HG03575 (cell line): ENCODE results near the gene SDS.

Experiments
- ATAC-seq: cut with Tn5 transposase; IDR thresholded peaks from one replicate; pipeline ENCODE4 v1.9.1; 2021; ENCODE audit not compliant: unreplicated experiment, insufficient number of reproducible peaks, low FRiP score; ENCODE audit errors: extremely low read depth

The SDS gene

GRCh38 chr12:113387631-113388030 lies 16.1 kb downstream of the SDS start:
- ATAC-seq: no peak

- no peak for ATAC-seq
Measured at GRCh38 chr12:113386866-113387566, 16.7 kb downstream of the SDS start.

DNA sequence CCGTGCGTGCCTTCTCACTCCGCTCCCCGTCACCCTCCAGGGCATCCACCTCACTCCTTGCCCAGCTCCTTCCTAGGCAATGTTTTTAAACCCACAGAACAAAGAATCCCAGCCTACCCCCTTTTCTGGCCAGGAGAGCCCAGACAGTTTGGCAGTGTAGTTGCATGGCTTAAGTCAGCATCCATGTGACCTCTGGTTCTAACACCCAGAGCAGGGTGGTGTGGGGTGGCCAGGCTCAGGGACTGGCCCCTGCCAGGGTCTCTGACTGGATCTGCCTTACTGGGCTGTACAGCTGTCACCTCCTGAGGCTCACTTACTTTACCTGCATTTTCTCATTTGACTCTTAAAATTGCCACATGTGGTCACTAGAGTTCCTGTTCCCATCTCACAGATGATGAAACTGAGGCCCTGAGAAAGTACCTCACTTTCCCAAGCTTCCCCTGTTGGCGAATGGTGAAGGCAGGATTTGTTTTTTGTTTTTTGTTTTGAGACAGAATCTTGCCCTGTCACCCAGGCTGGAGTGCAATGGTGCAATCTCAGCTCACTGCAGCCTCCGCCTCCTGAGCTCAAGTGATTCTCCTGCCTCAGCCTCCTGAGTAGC lies 18.3 kb downstream of the SDS start:
- ATAC-seq: no peak

DNA sequence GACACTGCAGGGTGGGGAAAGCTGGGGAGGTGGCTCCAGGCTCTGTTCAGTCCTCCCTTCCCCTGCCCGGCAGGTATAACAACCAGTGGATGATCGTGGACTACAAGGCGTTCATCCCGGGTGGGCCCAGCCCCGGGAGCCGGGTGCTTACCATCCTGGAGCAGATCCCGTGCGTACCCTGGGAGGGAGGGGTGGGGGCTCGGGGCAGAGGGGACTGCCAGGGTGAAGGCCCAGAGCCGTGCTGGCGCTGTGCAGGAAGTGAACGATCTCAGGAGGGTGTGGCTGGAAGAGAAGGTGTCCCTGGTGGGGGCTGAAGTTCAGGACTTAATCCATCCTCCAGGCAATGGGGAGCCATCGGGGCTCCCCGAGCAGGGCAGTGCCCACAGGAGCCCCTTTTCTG lies 18.9 kb downstream of the SDS start:
- no peak for ATAC-seq

DNA sequence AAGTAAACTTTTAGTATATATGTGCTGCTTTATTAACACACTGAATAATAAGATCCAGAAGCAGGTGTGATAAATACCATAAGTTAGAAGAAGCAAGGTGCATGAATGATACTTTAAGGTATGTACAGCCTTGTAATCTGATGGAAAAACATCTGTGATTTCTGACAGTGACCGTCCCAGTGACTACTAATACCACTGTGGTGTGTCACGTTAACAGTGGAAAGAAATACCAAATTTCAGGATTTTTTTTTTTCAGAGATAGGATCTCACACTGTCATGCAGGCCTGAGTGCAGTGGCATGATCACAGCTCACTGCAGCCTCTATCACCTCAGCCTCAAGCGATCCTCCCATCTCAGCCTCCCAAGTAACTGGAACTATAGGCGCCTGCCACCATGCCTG lies 21.5 kb downstream of the SDS start:
- ATAC-seq: no peak

GRCh38 chr12:113381220-113381619 lies 22.5 kb downstream of the SDS start:
- ATAC-seq: no peak

- ATAC-seq: no peak
Measured at GRCh38 chr12:113378291-113378690, 25.4 kb downstream of the SDS start.

- ATAC-seq: no peak
Measured at GRCh38 chr12:113374823-113375428, 28.8 kb downstream of the SDS start.

DNA sequence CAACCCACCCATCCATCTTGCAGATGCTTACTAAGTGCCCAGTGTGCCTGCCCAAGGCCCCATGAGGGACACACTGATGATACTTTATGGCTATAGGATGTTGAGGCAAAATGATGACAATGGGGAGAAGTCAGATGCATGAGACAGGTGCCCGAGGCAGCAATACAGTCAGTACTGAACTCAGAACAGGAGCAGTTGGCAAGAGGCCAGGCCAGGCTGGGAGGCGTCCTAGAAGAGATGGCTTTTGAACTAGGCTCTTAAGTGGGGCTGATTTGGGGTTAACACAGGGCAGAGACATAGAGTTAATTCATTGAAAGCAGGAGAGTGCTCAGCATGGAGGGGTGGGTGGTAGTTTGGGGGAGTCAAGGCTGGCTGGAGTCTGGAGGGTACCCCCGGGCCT lies 29.7 kb downstream of the SDS start:
- ATAC-seq: no peak

DNA sequence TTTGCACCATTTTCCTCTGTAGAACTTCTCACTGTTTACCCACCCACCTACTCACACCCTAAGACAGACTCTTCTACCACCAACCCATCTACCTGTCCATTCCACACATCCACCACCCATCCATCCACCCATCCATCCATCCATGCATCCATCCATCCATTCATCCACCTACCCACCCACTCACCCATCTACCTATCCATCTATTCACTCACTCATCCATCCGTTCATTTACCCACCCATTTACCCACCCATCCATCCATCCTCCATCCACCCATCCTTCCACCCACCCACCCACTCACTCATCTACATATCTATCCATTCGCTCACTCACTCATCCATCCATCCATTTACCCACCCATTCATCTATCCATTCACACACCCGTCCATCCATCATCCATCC lies 30.2 kb downstream of the SDS start:
- ATAC-seq: no peak

GRCh38 chr12:113372371-113372770 lies 31.3 kb downstream of the SDS start:
- ATAC-seq: no peak

DNA sequence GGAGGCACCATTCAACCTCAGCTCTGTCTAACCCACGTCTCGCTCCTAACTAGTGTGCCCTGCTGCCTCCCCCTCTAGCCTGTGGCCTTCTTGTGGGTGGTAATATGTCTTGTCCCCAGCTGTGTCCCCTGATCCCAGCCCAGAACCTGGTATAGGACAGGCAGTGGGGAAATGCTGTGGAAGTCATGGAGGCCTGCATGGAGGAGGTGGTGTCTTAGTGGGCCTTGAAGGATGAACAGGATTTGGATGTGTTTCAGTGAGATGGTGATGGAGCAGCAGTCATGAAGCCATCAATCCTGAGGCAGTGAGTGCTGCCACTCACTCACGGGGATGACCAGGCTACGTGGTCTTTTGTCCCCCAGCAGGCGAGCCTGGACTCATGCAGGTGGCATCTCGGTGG lies 31.9 kb downstream of the SDS start:
- no peak for ATAC-seq

- ATAC-seq: no peak
Measured at GRCh38 chr12:113370923-113371682, 32.6 kb downstream of the SDS start.

DNA sequence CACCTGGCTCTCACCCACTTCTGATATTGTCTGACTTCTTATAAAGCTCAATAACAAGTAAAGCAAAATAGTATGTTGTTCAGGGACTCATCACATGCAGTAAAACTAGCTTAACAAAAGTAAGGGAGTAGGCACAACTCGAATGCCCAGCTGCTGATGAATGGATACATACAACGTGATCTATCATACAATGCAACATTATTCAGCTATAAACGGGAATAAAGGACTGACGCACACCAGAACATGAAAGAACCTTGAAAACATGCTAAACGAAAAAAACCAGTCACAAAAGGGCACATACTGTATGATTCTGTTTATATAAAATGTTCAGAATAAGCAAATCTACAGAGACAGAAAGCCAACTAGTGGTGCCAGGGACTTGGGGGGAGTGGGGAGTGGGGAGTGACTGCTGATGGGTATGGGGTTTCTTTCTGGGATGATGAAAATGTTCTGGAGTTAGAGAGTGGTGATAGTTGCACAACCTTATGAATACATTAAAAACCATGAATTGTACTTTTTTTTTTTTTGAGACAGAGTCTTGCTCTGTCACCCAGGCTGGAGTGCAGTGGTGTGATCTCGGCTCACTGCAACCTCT lies 34.2 kb downstream of the SDS start:
- ATAC-seq: no peak

DNA sequence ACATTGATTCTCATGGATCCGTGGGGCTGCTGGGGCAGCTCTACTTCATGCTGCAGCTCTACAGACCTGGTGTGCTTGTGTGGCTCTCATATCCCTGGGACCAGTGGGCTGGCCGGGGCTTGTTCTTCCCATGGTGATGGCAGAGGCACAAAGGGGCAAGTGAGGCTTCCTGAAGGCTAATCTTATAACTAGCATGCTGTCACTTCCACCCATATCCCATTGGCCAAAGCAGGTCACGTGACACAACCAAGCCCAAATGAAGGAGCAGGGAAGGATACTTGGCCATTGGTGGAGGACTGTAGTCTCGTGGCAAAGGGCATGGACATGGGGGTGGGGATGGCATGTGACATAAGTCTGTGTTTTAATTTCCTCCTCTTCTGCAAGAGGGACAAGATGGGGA lies 35.4 kb downstream of the SDS start:
- no peak for ATAC-seq

DNA sequence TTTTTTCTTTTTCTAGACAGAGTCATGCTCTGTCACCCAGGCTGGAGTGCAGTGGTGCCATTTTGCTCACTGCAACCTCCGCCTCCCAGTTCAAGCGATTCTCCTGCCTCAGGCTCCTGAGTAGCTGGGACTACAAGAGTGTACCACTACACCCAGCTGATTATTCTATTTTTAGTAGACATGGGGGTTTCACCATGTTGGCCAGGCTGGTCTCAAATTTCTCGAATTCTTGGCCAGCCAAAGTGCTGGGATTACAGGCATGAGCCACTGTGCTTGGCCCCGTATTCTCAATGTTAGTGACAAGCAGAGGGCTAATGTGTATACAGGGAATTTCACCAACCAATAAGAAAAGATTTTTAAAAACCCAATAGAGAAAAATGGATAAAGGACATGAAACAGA lies 36.9 kb downstream of the SDS start:
- no peak for ATAC-seq

GRCh38 chr12:113365639-113366395 lies 37.9 kb downstream of the SDS start:
- ATAC-seq: no peak

DNA sequence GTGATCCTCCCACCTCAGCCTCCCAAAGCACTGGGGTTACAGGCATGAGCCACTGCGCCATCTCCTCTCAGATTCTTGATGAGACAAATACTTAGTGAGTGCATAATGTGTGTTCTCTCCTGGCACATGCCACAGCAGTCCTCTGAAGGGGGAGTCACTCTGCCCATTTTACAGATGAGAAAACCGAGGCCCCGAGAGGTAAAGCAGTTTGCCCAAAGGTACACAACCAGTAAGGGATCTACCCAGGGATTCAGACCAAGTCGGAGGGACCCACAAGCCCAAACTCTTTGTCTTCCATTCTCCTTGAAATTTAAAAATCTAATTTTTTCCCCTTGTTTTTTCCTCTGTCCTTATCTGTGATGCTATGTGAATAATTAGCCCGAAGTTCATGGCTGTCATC lies 39.0 kb downstream of the SDS start:
- ATAC-seq: no peak
